Right lobe of liver (tissue), 6 donors: ENCODE data around the gene AGPS. TPM values are rescaled to one million over a fixed set of nuclear protein-coding genes. Genes with fewer than 3 reads are reported as not detected.

ENCODE experiments used
- ATAC-seq, 4 donors: fragments of 200-7000 bp; cut with Tn5 transposase; one replicate each; pipeline ENCODE4 v1.9.1; 2020; ENCODE audit warnings: mild to moderate bottlenecking in 4 of 4, moderate library complexity in 4 of 4
- DNase-seq, 3 donors: peaks; one replicate each; pipeline ENCODE4 v3.0.0-alpha.2; 2020
- H3K27ac ChIP-seq, 3 donors: fragments of 200-600 bp; one replicate each; pipeline ENCODE4 v1.8.0; 2022
- H3K27me3 ChIP-seq, 2 donors: fragments of 200-600 bp; one replicate each; pipeline ENCODE4 v1.8.0; 2022
- H3K36me3 ChIP-seq, 4 donors: fragments of 200-600 bp; sonication (generic) in 1 of 4; one replicate each; pipeline versions ENCODE4 v1.5.1 to v1.8.0; 2017 to 2022; ENCODE audit warnings: control low read depth in 1 of 4
- H3K4me1 ChIP-seq, 4 donors: fragments of 200-600 bp; sonication (generic) in 1 of 4; one replicate each; pipeline versions ENCODE4 v1.5.1 to v1.8.0; 2017 to 2022; ENCODE audit warnings: control low read depth in 1 of 4
- H3K4me3 ChIP-seq, 3 donors: fragments of 200-600 bp; one replicate each; pipeline ENCODE4 v1.8.0; 2022
- H3K9me3 ChIP-seq, 4 donors: fragments of 200-600 bp; sonication (generic) in 1 of 4; one replicate each; pipeline versions ENCODE4 v1.5.1 to v1.8.0; 2017 to 2022; ENCODE audit warnings: control low read depth in 1 of 4
- POLR2A ChIP-seq: fragments of 450-650 bp; IDR thresholded peaks from one replicate; pipeline ENCODE4 v1.6.1; 2017; ENCODE audit warnings: antibody characterized with exemption, mild to moderate bottlenecking
- WGBS: methylation state at CpG from one replicate; pipeline ENCODE4 v1.1.6; 2018; ENCODE audit warnings: low coverage, low lambda C conversion rate; ENCODE audit not compliant: insufficient coverage; ENCODE audit errors: missing lambda C conversion rate; 5-methylcytosine and 5-hydroxymethylcytosine counted together
- intact Hi-C, 2 donors: fragments of 100-400 bp; cut with DNase I; formaldehyde crosslinking; loops; one replicate each; pipeline versions ENCODE4 v1.11.2 to v1.14.1; 2022
- total RNA-seq, 6 experiments: library from RNA; depleted of rRNA in 2 of 6; stranded (reverse); fragments of >200 nt in 2 of 6; fragmentation: NEBNext Ultra II Directional in 3 of 6; extraction: Animal tissue kit (Norgen Biotek cat#: 25700) in 3 of 6; gene quantifications; one replicate each; pipeline versions ENCODE4 v1.1.0 to v1.2.4, GENCODE V29; 2016 to 2023
- TF ChIP-seq, protein P1 (sequence below), 4 donors: fragments of 200-600 bp in 3 of 4; fragments of 450-650 bp in 1 of 4; IDR thresholded peaks; one replicate each; pipeline versions ENCODE4 v1.5.1 to v1.8.0; 2016 to 2022; ENCODE audit warnings: antibody characterized with exemption in 4 of 4, mild to moderate bottlenecking in 2 of 4
- donor health status: DM: no; HTN: yes; CAD: no.
- donor health status: DM: no; HTN: no; CAD: no.
- donor health status: DM: no; HTN: no; CAD: no.
- donor health status: DM: no; HTN: yes; CAD: no.
- donor health status: DM: no; HTN: yes; CAD: no.

Gene AGPS
- total RNA-seq, 6 experiments from 2014 or later, result 21.7 to 31.8 (median 26.8) TPM

DNA sequence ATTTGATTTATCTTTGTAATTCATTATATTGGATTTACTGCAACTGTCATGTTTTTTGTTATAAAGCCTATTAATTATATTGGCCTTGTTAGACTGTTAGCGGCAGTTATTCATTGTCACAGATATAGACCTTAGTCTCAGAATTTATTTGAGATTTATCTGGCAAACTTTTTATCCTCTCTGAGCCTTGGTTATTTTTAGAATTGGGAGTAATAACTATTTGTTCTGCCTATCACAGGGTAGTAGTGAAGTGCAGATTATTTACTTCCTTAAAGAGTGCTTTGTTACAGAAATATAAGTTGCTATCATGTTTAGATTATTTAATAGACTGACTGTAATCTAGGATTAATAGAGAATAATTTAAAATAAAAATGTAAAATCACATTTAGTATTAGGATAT, 41.9 kb downstream of the AGPS start:
- Histone ChIP-seq H3K4me3 (no peak overlapping the region), H3K27ac (no peak overlapping the region), H3K9me3 (peaks cover 0 to 10% (median 0%) of the 10 kb centered on the region in 4 donors), H3K27me3 (no peaks in the 10 kb centered on the region), H3K36me3 (peaks cover 0 to 4% (median 2%) of the 10 kb centered on the region in 4 donors), H3K4me1 (no peaks in the 10 kb centered on the region)
- 82% methylated on average over 1 of the region's 1 CpG for WGBS
- intact Hi-C loops, result no loop called here
- ATAC-seq, result no peak
- TF ChIP-seq POLR2A, result no peak
- TF ChIP-seq, protein P1, sequence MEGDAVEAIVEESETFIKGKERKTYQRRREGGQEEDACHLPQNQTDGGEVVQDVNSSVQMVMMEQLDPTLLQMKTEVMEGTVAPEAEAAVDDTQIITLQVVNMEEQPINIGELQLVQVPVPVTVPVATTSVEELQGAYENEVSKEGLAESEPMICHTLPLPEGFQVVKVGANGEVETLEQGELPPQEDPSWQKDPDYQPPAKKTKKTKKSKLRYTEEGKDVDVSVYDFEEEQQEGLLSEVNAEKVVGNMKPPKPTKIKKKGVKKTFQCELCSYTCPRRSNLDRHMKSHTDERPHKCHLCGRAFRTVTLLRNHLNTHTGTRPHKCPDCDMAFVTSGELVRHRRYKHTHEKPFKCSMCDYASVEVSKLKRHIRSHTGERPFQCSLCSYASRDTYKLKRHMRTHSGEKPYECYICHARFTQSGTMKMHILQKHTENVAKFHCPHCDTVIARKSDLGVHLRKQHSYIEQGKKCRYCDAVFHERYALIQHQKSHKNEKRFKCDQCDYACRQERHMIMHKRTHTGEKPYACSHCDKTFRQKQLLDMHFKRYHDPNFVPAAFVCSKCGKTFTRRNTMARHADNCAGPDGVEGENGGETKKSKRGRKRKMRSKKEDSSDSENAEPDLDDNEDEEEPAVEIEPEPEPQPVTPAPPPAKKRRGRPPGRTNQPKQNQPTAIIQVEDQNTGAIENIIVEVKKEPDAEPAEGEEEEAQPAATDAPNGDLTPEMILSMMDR (IDR thresholded peaks at IDR 0.05), result no peak
- no peak for DNase-seq

DNA sequence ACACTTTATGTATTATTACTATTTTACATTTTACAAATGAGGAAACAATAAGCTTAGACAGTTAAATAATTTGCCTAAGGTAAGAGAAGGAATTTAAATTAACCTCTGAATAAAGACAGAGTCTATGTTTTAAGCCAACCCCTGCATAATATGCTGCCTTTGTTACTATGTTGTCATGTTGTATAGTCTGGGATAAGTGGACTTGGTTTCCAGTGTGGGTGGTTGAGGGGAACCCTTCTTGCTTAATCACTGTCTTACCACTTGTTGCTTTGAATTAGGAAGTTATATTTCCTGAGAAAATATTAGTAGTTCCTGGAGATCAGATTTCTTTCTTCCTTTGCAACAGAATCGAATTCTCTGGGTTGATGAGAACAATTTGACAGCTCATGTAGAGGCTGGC, 52.6 kb downstream of the AGPS start:
- no peak for ATAC-seq
- WGBS, result 86% methylated on average over 1 of the region's 1 CpG
- Histone ChIP-seq H3K27me3 (no peaks in the 10 kb centered on the region), H3K4me3 (no peak overlapping the region), H3K27ac (no peak overlapping the region), H3K4me1 (no peaks in the 10 kb centered on the region), H3K9me3 (no peaks in the 10 kb centered on the region), H3K36me3 (peaks cover 0 to 11% (median 2%) of the 10 kb centered on the region in 4 donors)
- intact Hi-C loops, result no loop called here
- no peak for TF ChIP-seq POLR2A
- TF ChIP-seq, protein P1 (IDR thresholded peaks at IDR 0.05), result no peak
- no peak for DNase-seq

DNA sequence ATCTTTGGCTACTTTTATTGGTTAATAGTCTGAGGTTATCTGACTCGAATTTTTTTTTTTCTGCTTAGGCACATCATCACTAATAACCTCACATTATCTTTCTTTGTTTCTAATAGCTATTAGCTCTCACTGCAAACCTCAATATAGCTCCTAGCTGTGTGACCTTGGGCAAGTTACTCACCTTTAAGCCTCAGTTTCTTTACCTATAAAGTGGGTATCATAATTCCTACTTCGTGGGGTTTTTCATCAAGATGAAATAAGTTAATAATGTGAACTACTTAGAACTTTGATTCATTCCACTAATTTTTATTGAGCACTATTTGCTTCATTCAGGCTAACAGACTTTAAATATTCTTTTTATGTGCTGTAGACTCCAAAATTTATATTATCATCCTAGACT, 55.5 kb downstream of the AGPS start:
- Histone ChIP-seq H3K4me3 (no peak overlapping the region), H3K36me3 (peaks cover 0 to 8% (median 2%) of the 10 kb centered on the region in 4 donors), H3K27ac (no peak overlapping the region), H3K9me3 (no peaks in the 10 kb centered on the region), H3K4me1 (no peaks in the 10 kb centered on the region), H3K27me3 (no peaks in the 10 kb centered on the region)
- intact Hi-C loops, result no loop called here
- DNase-seq (no peak), ATAC-seq (no peak)
- WGBS, result 97% methylated on average over 2 of the region's 2 CpGs
- TF ChIP-seq, protein P1 (IDR thresholded peaks at IDR 0.05), result no peak

DNA sequence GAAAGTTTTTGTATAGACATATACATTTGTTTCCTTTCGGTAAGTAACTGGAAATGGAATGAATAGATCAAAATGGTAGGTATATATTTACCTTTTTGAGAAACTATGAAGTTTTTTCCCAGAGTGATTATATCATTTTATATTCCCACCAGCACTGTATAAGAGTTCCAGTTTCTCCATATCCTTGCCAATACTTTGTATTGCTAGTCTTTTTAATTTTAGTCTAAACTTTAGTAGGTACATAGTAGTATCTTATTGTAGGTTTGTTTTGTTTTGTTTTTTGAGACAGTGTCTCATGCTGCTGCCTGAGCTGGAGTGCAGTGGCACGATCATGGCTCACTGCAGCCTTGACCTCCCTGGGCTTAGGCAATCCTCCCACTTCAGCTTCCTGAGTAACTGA, 56.6 kb downstream of the AGPS start:
- no peaks in the 10 kb centered on the region for H3K9me3 ChIP-seq

More for the DNA sequence above, 56.6 kb downstream of the AGPS start:
- intact Hi-C loops, result no loop called here
- no peaks in the 10 kb centered on the region for H3K27me3 ChIP-seq
- H3K36me3 ChIP-seq, result peaks cover 0 to 8% (median 2%) of the 10 kb centered on the region in 4 donors
- no peaks in the 10 kb centered on the region for H3K4me1 ChIP-seq
- 93% methylated on average over 2 of the region's 2 CpGs for WGBS
- DNase-seq (no peak), ATAC-seq (no peak)
- no peak overlapping the region for H3K4me3 ChIP-seq
- TF ChIP-seq, protein P1 (IDR thresholded peaks at IDR 0.05), result no peak
- no peak for TF ChIP-seq POLR2A
- no peak overlapping the region for H3K27ac ChIP-seq
